HG02623 (cell line): ENCODE data around the gene ROR2.

ENCODE experiments used
- ATAC-seq: cut with Tn5 transposase; IDR thresholded peaks from one replicate; pipeline ENCODE4 v1.9.1; 2021; ENCODE audit warnings: moderate library complexity; ENCODE audit not compliant: unreplicated experiment

The ROR2 gene

DNA sequence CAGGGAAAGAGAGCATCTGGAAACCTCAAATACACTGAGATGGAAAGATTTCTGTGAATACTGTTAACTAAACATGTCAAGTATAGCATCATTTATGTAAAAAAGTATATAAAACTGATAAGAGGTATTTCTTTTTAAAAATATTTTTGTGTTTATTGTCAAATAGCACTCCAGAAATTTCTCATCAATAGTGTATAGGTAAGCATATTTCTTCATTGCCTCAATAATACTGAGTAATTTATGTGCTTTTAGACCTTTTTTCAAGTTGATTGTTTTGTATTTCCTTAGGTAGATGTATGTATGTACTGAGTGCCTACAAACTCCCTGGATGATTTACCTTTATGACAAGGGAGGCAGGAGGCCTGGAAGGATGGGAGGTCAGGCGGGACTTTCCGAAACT lies 196.3 kb downstream of the ROR2 start:
- ATAC-seq = no peak

DNA sequence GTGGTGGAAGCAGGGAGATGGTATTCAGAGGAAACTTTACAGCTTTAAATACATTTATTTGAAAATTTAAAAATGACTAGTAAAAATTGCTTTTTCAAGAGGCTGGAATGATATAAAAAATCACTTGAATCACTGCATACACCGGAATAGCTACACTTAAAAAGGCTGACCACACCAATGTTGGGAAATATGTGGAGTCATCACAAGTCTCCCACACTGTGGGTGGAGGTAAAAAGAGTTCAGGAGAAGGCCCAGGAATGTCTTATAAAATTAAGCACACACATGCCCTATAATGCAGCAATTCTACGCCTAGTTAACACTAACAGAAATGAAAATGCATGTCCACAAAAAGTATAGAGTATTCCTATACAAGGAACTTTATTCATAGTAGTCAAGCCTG lies 198.1 kb downstream of the ROR2 start:
- ATAC-seq = no peak

DNA sequence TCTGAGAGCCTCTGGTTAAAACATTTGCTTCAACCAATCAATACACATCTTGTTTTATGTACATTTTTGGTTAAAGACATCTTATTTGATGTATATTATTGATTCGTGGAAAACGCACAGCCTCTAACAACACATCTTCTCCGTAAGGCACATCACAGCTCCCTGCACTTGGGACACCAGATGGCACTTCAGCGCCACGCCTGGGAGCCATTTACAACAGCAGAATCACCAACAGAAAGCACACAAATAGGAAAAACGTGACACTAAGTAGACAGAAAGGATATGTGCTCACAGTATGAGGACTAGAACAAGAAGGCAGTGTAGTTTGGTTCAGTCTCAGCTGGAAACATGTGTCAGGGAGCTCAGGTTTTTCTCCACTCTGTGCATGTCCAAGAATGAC lies 199.7 kb downstream of the ROR2 start:
- no peak for ATAC-seq

DNA sequence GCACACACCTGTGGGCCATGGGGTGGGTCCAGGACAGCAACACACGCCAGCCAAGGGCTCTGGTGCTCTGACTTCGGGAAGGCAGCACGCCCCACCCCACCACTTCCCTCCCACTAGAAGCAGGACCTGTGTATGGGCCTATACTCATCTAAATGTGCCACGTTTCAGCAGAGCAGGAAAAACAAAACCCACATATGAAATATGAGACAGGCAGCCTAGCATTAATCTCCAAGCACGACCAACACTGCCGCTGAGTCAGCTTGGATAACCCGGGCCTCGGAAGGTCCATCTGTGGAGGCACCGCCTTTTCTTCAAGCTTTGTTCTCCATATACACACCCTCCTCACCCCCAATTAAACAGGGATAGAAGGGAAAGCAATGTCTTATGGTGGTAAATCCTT lies 203.1 kb downstream of the ROR2 start:
- ATAC-seq = no peak

DNA sequence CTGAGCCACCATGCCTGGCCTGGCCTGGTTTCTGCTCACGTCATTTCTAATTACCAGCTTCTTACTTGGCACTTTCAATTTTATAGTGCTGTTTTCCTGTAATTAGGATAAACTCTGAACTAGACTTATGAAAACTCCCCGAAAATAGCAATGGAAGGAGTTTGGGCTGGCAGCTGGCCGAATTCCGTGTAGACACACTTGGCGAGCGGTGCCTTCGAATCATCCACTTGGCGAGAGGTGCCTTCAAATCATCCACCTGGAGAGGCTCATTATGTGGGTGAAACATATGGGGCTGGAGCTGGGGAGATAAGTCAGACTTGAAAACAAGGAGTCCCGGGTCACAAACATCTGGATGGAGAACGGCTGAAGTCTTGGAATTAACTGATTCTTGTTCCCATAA lies 203.7 kb downstream of the ROR2 start:
- no peak for ATAC-seq

DNA sequence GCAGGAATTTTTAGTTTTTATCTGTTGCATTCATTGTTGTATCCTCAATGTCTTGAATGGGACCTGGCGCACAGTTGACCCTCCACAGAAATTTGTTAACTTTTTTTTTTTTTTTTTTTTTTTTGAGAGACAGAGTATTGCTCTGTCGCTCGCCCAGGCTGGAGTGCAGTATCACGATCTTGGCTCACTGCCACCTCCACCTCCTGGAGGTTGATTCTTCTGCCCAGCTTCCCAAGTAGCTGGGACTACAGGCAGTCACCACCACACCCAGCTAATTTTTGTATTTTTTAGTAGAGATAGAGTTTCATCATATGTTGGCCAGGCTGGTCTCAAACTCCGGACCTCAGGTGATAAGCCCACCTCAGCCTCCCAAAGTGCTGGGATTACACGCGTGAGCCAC lies 205.9 kb downstream of the ROR2 start:
- no peak for ATAC-seq

DNA sequence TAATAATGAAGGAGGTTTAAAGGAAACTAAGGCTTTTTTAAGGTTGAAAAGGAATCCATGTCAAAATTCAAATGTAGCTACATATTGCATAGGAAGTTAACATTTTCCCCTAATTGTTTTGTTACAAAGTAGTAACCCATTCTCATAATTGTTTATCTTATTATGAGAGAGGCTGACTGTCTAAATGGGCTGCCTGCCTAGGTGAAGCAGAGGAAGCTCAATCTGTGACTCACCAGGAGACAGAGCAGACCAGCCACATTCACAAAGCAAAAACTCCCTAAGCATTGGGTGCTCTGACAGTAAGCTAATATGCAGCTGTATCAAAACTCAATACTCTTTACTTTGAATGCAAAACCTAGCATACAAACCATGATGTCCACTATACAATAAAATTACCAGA lies 208.5 kb downstream of the ROR2 start:
- ATAC-seq = no peak

DNA sequence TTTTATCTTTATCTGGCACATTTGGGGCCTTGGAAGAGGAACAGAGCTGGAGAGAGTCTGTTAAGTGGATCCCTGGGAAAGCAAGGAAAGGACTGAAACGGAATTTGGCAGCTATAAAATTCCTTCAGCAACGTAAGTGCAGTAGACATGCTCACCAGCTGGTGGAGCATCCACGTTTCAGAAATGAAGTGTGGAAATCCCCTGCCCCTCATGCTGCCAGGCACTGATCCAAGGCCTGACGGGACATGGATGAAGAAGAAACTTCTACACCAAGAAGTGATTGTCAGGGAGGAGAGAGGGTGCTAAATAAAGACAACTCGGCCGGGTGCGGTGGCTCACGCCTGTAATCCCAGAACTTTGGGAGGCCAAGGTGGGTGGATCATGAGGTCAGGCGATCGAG lies 209.3 kb downstream of the ROR2 start:
- ATAC-seq = no peak

DNA sequence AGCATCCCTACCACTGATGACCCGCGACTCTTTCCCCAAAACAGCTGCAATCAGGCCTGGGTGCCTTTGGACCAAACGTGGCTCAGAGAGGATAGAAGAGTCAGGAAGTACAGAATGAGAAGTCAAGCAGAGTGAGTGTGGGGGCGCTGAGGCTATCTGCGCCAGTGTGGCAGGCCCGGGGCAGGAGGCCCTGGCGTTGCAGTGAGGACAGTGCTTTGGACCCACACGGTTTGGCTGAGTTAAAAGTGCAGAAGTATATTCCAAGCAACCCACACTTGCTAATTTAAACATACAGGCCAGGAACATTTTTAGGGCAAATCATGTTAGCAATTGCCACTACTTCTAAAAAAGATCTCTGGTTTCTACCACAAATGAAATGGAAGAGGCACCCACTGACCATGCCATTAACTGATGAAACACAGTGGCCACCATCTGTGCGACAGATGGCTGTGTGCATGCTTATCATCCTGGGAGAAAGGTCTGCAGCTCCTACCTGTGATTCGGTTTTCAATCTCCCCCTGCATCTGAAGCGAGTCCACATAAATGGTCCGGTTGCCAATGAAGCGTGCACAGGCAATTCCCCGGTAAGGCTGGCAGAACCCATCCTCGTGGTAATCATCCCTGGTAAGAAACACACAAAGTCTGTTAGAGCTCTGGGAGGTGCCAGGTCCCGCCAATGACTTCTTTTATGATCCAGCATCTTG lies 213.0 kb downstream of the ROR2 start:
- no peak for ATAC-seq

DNA sequence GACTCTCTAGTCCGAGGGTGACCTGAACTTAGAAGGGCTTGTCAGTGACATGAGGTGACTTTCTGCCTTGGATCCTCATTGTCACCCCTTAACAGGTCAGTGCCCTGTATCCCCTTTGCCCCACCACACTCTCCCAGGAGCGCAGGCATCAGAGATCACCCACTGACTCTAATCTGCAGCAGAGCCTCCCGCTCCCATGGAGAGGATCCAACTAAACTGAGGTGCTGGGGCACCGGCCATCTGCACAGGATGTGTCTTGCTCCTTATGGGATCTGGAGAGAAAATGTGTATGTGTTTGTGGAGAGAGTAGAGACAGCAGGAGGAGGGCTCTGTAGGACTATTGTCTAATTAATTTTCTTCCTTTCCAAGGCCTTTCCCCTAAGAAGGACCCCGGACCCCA lies 213.7 kb downstream of the ROR2 start:
- no peak for ATAC-seq

DNA sequence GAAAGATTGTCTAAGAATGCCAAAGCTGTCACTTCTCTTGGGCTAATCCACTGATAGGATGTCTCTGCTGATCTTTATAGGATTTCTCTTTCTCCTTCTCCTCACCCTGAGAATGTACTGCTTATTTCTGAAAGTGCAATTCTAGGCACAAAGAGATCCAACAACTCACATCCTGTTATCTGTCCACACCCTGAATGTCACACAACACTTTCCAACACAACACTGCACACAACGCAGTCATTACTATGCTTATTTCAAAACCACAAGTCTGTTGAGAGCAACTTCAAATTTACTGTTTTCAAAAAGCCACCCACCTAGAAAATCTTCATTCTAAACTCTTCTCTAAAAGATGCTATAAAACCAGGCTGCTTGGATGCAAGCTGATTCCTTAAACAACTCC lies 215.0 kb downstream of the ROR2 start:
- ATAC-seq = no peak

DNA sequence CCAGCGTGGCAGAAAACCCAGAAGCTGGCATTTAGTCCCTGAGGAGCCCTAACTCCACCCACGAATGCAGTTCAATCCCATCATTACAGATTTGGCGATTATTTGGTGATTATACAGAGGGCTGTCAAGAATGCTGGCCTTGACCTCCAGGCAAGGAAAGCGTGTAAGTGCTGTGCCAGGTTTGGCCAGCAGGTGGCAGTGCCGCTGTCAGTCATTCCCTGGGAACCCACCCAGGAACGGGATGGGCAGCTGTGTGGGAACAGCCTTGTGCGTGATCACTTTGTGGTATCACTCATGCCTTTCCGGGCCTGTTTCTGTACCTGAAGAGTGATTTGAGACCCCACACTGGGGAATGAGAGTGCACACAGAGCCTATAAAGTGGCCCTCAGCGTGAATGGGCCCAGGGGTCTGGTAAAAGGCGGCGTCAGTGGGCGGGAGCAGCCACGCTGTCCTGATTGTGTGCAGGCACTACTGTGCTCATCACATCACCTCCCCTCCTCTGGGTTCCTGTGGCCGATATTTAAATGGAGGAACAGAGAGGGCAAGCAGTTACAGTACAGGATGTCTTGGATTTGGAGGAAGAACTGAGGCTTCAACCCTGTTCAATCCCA lies 215.6 kb downstream of the ROR2 start:
- ATAC-seq = no peak

DNA sequence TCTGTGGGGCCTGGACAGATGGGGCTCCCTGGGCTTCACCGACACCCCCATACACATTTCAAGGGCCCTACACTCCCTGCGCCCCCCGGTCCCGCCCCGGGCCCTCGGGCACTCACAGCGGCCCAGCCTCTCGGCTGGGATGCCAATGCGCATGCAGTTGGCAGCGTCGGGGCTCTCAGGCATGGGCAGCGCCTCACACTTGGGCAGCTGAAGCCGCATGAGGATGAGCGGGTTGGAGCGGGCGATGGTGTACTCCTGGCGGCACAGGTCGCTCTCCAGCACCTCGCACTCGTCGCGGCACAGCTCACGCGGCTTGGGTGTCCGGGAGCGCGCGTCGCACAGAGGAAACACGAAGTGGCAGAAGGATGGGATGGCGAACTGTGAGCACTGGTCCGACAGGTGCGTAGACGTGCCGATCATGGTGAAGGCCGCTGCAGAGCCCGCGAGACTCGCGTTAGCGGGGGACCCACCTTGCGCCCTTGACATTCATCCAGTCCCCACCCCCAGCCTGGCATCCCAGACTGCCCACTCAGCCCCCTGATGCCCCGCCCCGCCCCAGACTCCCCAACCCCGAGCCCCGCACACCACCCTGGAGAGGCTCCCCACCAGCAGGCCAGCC lies 216.9 kb downstream of the ROR2 start:
- no peak for ATAC-seq

DNA sequence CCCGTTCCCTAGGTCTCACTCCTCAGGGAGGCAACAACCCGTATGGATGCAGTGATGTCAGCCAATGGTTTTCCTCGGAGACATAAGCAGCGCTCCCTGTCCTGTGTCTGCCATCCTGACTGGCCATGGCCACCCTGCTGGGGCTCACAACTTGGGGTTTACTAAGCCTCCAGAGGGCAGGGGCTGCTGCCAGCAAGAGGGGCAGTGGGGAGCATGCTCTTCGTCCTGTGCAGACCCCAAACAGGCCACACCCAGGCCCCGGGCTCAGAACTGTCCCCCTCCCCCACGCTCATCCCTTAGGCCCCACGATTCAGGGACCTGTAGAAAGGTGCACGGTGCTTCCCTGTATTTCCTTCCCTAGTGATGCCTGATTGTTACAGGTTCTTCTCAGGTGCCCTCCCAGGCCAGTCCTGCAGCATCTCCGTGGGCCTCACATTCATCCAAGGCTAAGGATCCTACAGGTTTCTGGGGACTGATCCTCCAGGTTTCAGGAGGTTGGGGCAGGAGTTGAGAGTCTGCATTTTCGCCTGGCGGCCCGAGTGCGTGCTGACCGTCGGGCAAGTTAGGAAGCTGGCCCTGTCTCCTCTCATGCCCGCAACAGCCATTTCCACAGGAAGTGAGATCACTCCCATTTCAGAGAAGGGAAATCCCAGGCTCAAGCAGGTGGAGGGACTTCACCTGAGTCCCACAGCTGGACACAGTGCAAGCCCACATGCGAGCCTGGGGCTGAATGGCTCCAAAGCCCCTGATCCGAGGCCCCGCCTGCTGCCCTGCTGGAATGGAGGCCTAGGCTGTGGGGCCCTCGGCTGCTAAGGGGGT lies 217.6 kb downstream of the ROR2 start:
- ATAC-seq = no peak

DNA sequence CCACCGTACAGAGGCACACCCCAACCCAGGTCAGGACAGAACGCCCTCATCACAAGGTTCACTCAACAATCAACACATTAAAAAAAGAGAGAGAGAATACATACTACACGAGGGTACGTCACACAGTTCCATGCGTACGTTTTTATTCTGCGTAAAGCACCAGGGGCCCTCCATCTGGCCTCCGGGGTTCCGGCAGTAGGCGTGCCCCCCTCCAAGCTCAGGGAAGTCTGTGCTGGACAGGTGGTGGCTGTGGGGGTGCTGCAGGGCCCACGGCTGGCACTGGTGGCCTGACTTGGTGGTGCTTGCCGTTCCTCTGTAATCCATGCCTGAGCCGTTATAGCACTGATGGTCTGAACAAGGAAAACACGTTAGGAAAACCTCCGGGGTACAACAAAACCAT lies 219.2 kb downstream of the ROR2 start:
- no peak for ATAC-seq

DNA sequence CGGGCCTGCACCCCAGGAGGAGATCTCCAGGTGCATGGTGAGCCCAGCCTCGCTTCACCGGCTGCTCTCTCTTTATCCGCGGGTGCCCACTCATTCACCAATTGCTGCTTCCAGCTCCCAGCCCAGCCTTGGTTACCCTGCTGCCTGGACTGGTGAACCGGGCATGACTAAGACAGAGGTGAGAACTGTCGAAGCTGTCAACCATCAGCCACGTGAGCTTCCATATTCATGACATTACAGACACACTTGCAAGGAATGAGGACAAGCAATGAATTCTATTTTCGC lies 220.5 kb downstream of the ROR2 start:
- ATAC-seq = no peak

DNA sequence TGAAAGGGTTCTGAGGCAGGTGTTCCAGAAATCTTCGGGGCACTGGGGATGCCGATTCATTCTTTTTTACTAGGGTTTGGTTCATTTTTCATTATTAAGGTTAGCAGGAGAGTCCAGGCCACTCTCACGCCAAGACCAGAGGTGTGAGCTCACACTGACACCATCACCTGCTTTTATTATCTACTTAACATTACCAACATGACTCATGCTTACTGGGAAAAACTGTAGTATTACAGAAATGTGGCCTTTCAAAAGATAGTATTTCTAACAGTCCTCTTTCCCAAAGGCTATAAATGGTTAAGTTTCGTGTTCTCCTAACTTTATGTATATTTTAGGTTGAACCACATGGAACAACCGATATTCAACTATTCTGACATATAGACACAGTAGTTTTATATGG lies 222.1 kb downstream of the ROR2 start:
- no peak for ATAC-seq

DNA sequence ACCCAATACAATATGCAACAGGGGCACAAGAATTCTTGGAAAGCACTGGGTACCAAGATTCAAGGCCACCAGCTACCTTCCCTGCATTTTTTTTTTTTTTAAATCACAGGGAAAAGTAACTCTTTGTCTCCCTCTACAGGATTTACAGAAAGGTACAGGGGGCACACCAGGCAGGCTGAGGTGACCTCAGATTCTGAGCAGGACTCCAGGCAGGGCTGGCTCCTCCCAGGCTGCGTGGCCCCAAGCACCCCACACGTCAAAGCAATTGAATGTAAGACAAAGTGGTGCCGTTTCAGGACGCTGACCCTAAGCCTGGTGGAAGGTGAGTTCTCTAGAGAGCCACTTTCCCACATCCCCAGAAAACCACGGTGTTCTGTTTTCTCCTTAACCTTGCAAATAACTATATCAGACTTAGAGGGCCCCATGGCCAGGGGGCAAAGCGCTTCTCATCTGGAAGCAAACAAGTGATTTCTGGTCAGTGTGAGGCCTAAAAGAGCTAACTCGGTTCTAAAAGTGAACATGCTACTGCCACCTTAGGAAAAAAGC lies 222.6 kb downstream of the ROR2 start:
- ATAC-seq = no peak

DNA sequence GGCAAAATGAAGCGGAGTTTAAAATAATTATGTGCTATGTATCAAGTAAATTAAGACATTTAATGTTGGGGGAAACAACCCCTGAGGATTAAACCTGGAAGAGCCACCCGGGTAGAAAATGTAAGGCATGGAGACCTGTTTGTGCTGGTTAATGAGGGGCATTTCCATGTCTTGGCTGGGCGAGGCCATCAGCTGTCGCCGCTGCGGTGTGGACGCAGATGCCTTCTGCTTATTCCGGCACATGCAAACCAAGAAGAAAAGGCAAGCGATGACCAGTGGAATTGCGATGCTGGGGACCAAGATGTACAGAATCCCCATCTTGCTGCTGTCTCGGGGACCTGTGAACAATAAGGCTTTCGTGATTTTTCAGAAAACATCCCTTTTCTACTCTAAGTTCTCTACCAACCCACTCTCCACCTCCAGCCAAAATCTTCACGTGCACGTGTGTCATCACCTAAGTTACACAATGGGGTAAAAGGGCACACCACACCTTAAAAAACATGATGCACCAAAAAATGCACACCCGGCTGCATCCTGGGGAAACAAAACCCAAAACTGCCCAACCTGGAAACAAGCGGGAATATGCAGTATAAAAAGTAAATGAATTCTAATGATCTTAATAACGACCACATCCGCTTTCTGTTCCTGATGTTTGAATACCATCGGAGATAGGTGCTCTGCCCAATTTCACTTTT lies 223.5 kb downstream of the ROR2 start:
- ATAC-seq = no peak

DNA sequence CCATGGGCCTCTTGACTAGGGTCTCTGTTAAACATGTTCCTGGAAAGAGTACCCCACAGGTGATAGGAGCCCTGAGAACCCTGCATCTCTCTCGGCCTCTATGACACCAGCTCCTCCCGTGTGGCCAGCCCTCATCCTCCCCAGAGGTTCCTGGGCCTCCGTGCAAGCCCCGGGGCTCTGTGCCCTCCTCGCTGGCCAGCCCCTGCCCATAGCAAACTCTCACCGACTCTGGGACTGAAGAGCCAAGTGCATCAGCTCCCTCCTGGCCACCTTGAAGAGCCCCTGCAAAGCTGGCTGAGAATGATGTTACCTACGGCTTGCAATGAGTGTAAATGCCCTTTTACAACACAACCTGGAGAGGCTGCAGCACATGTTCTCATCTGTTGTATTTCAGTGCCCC lies 224.4 kb downstream of the ROR2 start:
- ATAC-seq = no peak
